Measurements from ENCODE around the gene EVX1.

The EVX1 gene

GRCh38 chr7:27217951-27218350 is 24.7 kb upstream of the EVX1 start:
- H3K4me1 ChIP-seq: peaks cover 0 to 8% (median 1%) of the 10 kb centered on the region in 10 experiments; a peak in 6 of 20 replicates
- TF ChIP-seq Cebpa-rat (IDR thresholded peaks at IDR 0.05): no peak
- H3K9me3 ChIP-seq (replicated peaks in 1 of 11): peaks cover 0 to 18% (median 0%) of the 10 kb centered on the region in 11 experiments; a peak in 6 of 22 replicates
- no peak overlapping the region for H3K4me2 ChIP-seq
- peaks cover 60 to 96% (median 88%) of the 10 kb centered on the region in 11 experiments for H3K27me3 ChIP-seq
- H3K36me3 ChIP-seq: no peaks in the 10 kb centered on the region
- H3K27ac ChIP-seq: no peak overlapping the region
- H3K9ac ChIP-seq: no peak overlapping the region
- H3K4me3 ChIP-seq: no peak overlapping the region
- peaks cover 0 to 8% (median 0%) of the 10 kb centered on the region in 11 experiments; a peak in 4 of 22 replicates for H4K20me1 ChIP-seq

GRCh38 chr7:27219821-27220220 is 22.8 kb upstream of the EVX1 start:
- H3K27ac ChIP-seq: no peak overlapping the region

GRCh38 chr7:27220440-27220955 is 22.1 kb upstream of the EVX1 start:
- Histone ChIP-seq H3K9ac (no peak overlapping the region), H3K27me3 (peaks cover 62 to 96% (median 90%) of the 10 kb centered on the region in 11 experiments), H3K4me1 (peaks cover 0 to 8% (median 1%) of the 10 kb centered on the region in 10 experiments; a peak in 6 of 20 replicates), H3K9me3 (replicated peaks in 1 of 11) (peaks cover 2 to 19% (median 6%) of the 10 kb centered on the region in 11 experiments; a peak in 19 of 22 replicates), H3K36me3 (no peaks in the 10 kb centered on the region), H4K20me1 (peaks cover 0 to 8% (median 0%) of the 10 kb centered on the region in 11 experiments; a peak in 3 of 22 replicates), H3K27ac (no peak overlapping the region), H3K4me3 (peak overlapping the region in 5 of 10 experiments; percentile 2 to 46 (median 30); a peak in 5 of 20 replicates), H3K4me2 (peak overlapping the region in 5 of 11 experiments; percentile 15 to 66 (median 52); a peak in 8 of 22 replicates)
- no peak for TF ChIP-seq Cebpa-rat (IDR thresholded peaks at IDR 0.05)

More at GRCh38 chr7:27219821-27220220, 22.8 kb upstream of the EVX1 start:
- no peak for TF ChIP-seq Cebpa-rat (IDR thresholded peaks at IDR 0.05)
- Histone ChIP-seq H3K4me3 (peak overlapping the region in 1 of 10 experiments; percentile 2; a peak in 1 of 20 replicates), H3K9ac (no peak overlapping the region), H3K4me2 (no peak overlapping the region; a peak in 1 of 22 replicates), H3K36me3 (no peaks in the 10 kb centered on the region), H3K4me1 (peaks cover 0 to 8% (median 1%) of the 10 kb centered on the region in 10 experiments; a peak in 6 of 20 replicates), H3K9me3 (replicated peaks in 1 of 11) (peaks cover 0 to 15% (median 0%) of the 10 kb centered on the region in 11 experiments; a peak in 6 of 22 replicates), H4K20me1 (peaks cover 0 to 8% (median 0%) of the 10 kb centered on the region in 11 experiments; a peak in 3 of 22 replicates), H3K27me3 (peaks cover 56 to 96% (median 86%) of the 10 kb centered on the region in 11 experiments)

DNA sequence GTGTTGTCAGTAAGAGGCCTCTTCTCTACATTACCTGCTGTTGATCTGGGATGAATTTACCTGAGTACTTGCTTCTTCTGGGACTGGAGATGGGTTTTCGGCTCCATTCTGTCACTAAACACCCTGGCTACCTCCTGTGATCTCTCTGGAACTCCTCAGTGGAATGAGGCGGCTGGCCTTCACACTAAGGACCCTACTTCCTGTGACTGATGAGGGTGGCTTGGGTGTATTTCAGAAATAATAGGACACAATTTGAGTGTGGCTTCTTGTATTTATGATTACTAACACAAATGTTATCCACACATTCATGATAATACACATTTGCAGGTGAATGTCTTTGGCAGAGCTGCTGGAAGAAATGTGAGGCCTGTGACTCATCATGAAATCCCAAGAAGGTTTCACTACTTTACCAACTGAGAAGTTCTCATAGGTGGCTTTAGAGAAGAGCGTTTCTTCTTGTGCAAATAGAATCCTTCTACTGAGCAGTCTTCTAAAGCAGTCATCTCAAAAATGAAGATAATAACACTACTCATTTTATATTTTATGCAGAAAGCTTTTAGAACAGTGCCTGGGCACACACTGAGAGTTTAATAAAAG is 21.3 kb upstream of the EVX1 start:
- H3K4me3 ChIP-seq: no peak overlapping the region
- no peak overlapping the region for H3K9ac ChIP-seq
- peaks cover 63 to 94% (median 89%) of the 10 kb centered on the region in 11 experiments for H3K27me3 ChIP-seq
- TF ChIP-seq Cebpa-rat (IDR thresholded peaks at IDR 0.05): no peak
- H3K36me3 ChIP-seq: no peaks in the 10 kb centered on the region
- peaks cover 5 to 25% (median 9%) of the 10 kb centered on the region in 11 experiments; a peak in 19 of 22 replicates for H3K9me3 ChIP-seq (replicated peaks in 1 of 11)
- peaks cover 0 to 8% (median 1%) of the 10 kb centered on the region in 10 experiments; a peak in 6 of 20 replicates for H3K4me1 ChIP-seq
- no peak overlapping the region for H3K4me2 ChIP-seq
- H3K27ac ChIP-seq: no peak overlapping the region
- H4K20me1 ChIP-seq: peaks cover 0 to 8% (median 0%) of the 10 kb centered on the region in 11 experiments; a peak in 3 of 22 replicates

GRCh38 chr7:27223941-27224575 is 18.5 kb upstream of the EVX1 start:
- Histone ChIP-seq H3K27me3 (peaks cover 57 to 73% (median 68%) of the 10 kb centered on the region in 11 experiments), H3K27ac (no peak overlapping the region), H3K4me1 (peaks cover 0 to 8% (median 1%) of the 10 kb centered on the region in 10 experiments; a peak in 6 of 20 replicates), H4K20me1 (peaks cover 0 to 8% (median 0%) of the 10 kb centered on the region in 11 experiments; a peak in 3 of 22 replicates), H3K9me3 (replicated peaks in 1 of 11) (peaks cover 5 to 25% (median 9%) of the 10 kb centered on the region in 11 experiments; a peak in 19 of 22 replicates), H3K36me3 (no peaks in the 10 kb centered on the region), H3K4me2 (no peak overlapping the region), H3K9ac (no peak overlapping the region), H3K4me3 (no peak overlapping the region)
- TF ChIP-seq Cebpa-rat (IDR thresholded peaks at IDR 0.05): no peak

GRCh38 chr7:27224983-27225934 is 17.3 kb upstream of the EVX1 start:
- TF ChIP-seq Cebpa-rat (IDR thresholded peaks at IDR 0.05): no peak
- no peak overlapping the region for H3K9ac ChIP-seq

DNA sequence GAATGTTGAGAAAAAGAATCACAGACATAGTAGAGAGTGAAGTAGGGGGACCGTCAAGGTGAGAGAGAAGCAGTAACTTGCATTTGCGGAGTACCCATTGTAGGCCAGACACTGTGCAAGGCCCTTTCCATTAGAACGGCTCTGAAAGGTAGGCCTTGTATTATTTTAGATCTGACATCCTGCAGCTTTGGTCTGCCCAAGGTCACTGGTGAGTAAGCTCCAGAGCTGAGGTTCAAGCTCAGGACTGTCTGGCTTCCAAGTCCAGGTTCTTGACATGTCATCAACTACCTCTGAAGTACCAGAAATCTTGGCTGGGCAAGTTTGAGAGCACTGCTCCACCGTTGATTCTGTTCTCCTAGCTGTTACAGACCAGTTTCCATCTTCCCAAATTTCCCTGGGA is 13.2 kb upstream of the EVX1 start:
- peaks cover 5 to 11% (median 9%) of the 10 kb centered on the region in 11 experiments; a peak in 19 of 22 replicates for H3K9me3 ChIP-seq (replicated peaks in 1 of 11)
- no peak overlapping the region for H3K4me3 ChIP-seq
- H3K9ac ChIP-seq: no peak overlapping the region
- H3K4me2 ChIP-seq: no peak overlapping the region
- TF ChIP-seq Cebpa-rat (IDR thresholded peaks at IDR 0.05): no peak
- H3K27ac ChIP-seq: no peak overlapping the region
- H3K27me3 ChIP-seq: peaks cover 9 to 19% (median 14%) of the 10 kb centered on the region in 11 experiments; a peak in 21 of 22 replicates
- no peaks in the 10 kb centered on the region for H4K20me1 ChIP-seq
- H3K36me3 ChIP-seq: no peaks in the 10 kb centered on the region
- H3K4me1 ChIP-seq: no peaks in the 10 kb centered on the region

More at GRCh38 chr7:27224983-27225934, 17.3 kb upstream of the EVX1 start:
- H3K36me3 ChIP-seq: no peaks in the 10 kb centered on the region
- H3K4me1 ChIP-seq: peaks cover 0 to 5% (median 1%) of the 10 kb centered on the region in 10 experiments; a peak in 6 of 20 replicates
- H3K27ac ChIP-seq: no peak overlapping the region
- peaks cover 45 to 61% (median 56%) of the 10 kb centered on the region in 11 experiments for H3K27me3 ChIP-seq
- H3K4me2 ChIP-seq: no peak overlapping the region
- peaks cover 0 to 5% (median 0%) of the 10 kb centered on the region in 11 experiments; a peak in 1 of 22 replicates for H4K20me1 ChIP-seq
- H3K4me3 ChIP-seq: no peak overlapping the region
- H3K9me3 ChIP-seq (replicated peaks in 1 of 11): peaks cover 5 to 24% (median 9%) of the 10 kb centered on the region in 11 experiments; a peak in 19 of 22 replicates

All from BLaER1 treated with 17β-estradiol and CSF1 and Interleukin-3, amounts not matched to agents 10 nM and 100 nM (cell line).